Lung (tissue), 12 donors: Measurements from ENCODE around the gene MMS19. TPM values are rescaled to one million over a fixed set of nuclear protein-coding genes. Genes with fewer than 3 reads are reported as not detected.

Experiments
- ATAC-seq: fragments of 200-7000 bp; cut with Tn5 transposase; one replicate; pipeline ENCODE4 v1.9.1; 2020; ENCODE audit warnings: moderate number of reproducible peaks; ENCODE audit not compliant: insufficient read depth, low FRiP score
- DNase-seq, 3 donors: peaks; one replicate each; pipeline ENCODE4 v3.0.0-alpha.2; 2013 to 2017
- H3K27ac ChIP-seq, 2 donors: one replicate each; pipeline ENCODE4 v1.5.1; 2013; ENCODE audit warnings: mild to moderate bottlenecking in 2 of 2, moderate library complexity in 2 of 2, control low read depth in 1 of 2, inconsistent platforms in 1 of 2, low read depth in 1 of 2, low read length in 1 of 2
- H3K27me3 ChIP-seq, 3 donors: one replicate each; pipeline ENCODE4 v1.5.1; 2013; ENCODE audit warnings: low read length in 2 of 3; ENCODE audit not compliant: control insufficient read depth in 3 of 3, insufficient read depth in 3 of 3
- H3K36me3 ChIP-seq, 4 donors: one replicate each; pipeline ENCODE4 v1.5.1; 2013; ENCODE audit warnings: low read length in 4 of 4, mild to moderate bottlenecking in 1 of 4, moderate library complexity in 1 of 4; ENCODE audit not compliant: control insufficient read depth in 4 of 4, insufficient read depth in 4 of 4
- H3K4me1 ChIP-seq, 5 donors: one replicate each; pipeline ENCODE4 v1.5.1; 2013; ENCODE audit warnings: low read length in 5 of 5, mild to moderate bottlenecking in 2 of 5, moderate library complexity in 1 of 5; ENCODE audit not compliant: control insufficient read depth in 5 of 5, insufficient read depth in 5 of 5
- H3K4me3 ChIP-seq: one replicate; pipeline ENCODE4 v1.5.1; 2013; ENCODE audit warnings: mild to moderate bottlenecking, control low read depth, moderate library complexity
- H3K9ac ChIP-seq, 2 donors: one replicate each; pipeline ENCODE4 v1.5.1; 2013; ENCODE audit warnings: low read length in 2 of 2, control low read depth in 1 of 2; ENCODE audit not compliant: insufficient read depth in 1 of 2
- H3K9me3 ChIP-seq, 4 donors: one replicate each; pipeline ENCODE4 v1.5.1; 2013; ENCODE audit warnings: low read length in 3 of 4, mild to moderate bottlenecking in 1 of 4, moderate library complexity in 1 of 4; ENCODE audit not compliant: control insufficient read depth in 4 of 4, insufficient read depth in 3 of 4
- CTCF ChIP-seq: IDR thresholded peaks from 2 replicates; pipeline ENCODE4 v1.5.1; 2012; ENCODE audit warnings: mild to moderate bottlenecking; ENCODE audit errors: control extremely low read depth, extremely low read depth
- WGBS, 2 donors: extraction: QIAGEN DNeasy Blood & Tissue Kit; methylation state at CpG; one replicate each; pipeline ENCODE4 v1.1.7; 2013; 5-methylcytosine and 5-hydroxymethylcytosine counted together
- polyA plus RNA-seq, 2 donors: library from polyadenylated mRNA; stranded (reverse); fragments of 200-250 nt; gene quantifications; one replicate each; pipeline ENCODE4 v1.2.1, GENCODE V29; 2013
- total RNA-seq, 2 donors: library from RNA; depleted of rRNA in 1 of 2; stranded (reverse); fragments of >200 nt in 1 of 2; gene quantifications; one replicate each; pipeline ENCODE4 v1.2.1, GENCODE V29; 2014 to 2021
- donor health status: control.
- donor health status: control.
- donor health status: Bipolar disorder and iron deficiency.
- donor health status: healthy.
- donor health status: DM: yes; HTN: yes; CAD: no.

MMS19 gene
- total and polyA plus RNA-seq, 4 donors = 39.9 to 74.5 (median 62.5) TPM

- DNase-seq (peak in 2 of 3 donors; percentile 62 to 81), ATAC-seq (no peak)
- Histone ChIP-seq H3K27ac (peak overlapping the region in 1 of 2 donors; percentile 13), H3K4me3 (no peak overlapping the region), H3K36me3 (peaks cover 23 to 56% (median 48%) of the 10 kb centered on the region in 4 donors), H3K9ac (no peak overlapping the region), H3K9me3 (no peaks in the 10 kb centered on the region), H3K4me1 (peaks cover 0 to 11% (median 0%) of the 10 kb centered on the region in 5 donors), H3K27me3 (no peaks in the 10 kb centered on the region)
- TF ChIP-seq CTCF = no peak
- WGBS, 2 donors = 64 to 71% methylated on average over 3 of the region's 3 CpGs
Measured at GRCh38 chr10:97454330-97455036, 43.7 kb downstream of the MMS19 start.

- ATAC-seq = no peak
- Histone ChIP-seq H3K9me3 (no peaks in the 10 kb centered on the region), H3K27ac (no peak overlapping the region), H3K36me3 (peaks cover 6 to 44% (median 34%) of the 10 kb centered on the region in 4 donors), H3K4me3 (no peak overlapping the region), H3K9ac (no peak overlapping the region), H3K27me3 (no peaks in the 10 kb centered on the region), H3K4me1 (peaks cover 0 to 13% (median 5%) of the 10 kb centered on the region in 5 donors)
- TF ChIP-seq CTCF = no peak
- 91 to 96% methylated on average over 6 of the region's 6 CpGs for WGBS, 2 donors
- no peak for DNase-seq
Measured at GRCh38 chr10:97452352-97452751, 45.9 kb downstream of the MMS19 start.

- TF ChIP-seq CTCF = no peak
- peaks cover 4 to 40% (median 28%) of the 10 kb centered on the region in 4 donors for H3K36me3 ChIP-seq
- no peak overlapping the region for H3K27ac ChIP-seq
- no peaks in the 10 kb centered on the region for H3K27me3 ChIP-seq
- ATAC-seq (no peak), DNase-seq (no peak)
- H3K4me3 ChIP-seq = no peak overlapping the region
- H3K9ac ChIP-seq = no peak overlapping the region
- WGBS, 2 donors = 96% methylated on average over 17 of the region's 17 CpGs
- no peaks in the 10 kb centered on the region for H3K9me3 ChIP-seq
- H3K4me1 ChIP-seq = peaks cover 0 to 19% (median 9%) of the 10 kb centered on the region in 5 donors
Measured at GRCh38 chr10:97451605-97452004, 46.6 kb downstream of the MMS19 start.

- ATAC-seq = no peak
- Histone ChIP-seq H3K9ac (no peak overlapping the region), H3K9me3 (no peaks in the 10 kb centered on the region), H3K4me3 (no peak overlapping the region), H3K27ac (peak overlapping the region in 1 of 2 donors; percentile 20), H3K4me1 (peaks cover 0 to 20% (median 9%) of the 10 kb centered on the region in 5 donors), H3K27me3 (no peaks in the 10 kb centered on the region), H3K36me3 (peaks cover 4 to 33% (median 22%) of the 10 kb centered on the region in 4 donors)
- DNase-seq = no peak
- TF ChIP-seq CTCF = no peak
- WGBS, 2 donors = 57 to 78% methylated on average over 2 of the region's 2 CpGs
Measured at GRCh38 chr10:97450828-97451227, 47.4 kb downstream of the MMS19 start.
